Right lobe of liver (tissue), 4 donors: ENCODE results near the gene OSBPL8.

ENCODE experiments used
- CTCF ChIP-seq, 4 donors: fragments of 200-600 bp in 3 of 4; fragments of 450-650 bp in 1 of 4; IDR thresholded peaks; one replicate each; pipeline versions ENCODE4 v1.5.1 to v1.8.0; 2016 to 2022; ENCODE audit warnings: antibody characterized with exemption in 4 of 4, mild to moderate bottlenecking in 2 of 4
- POLR2A ChIP-seq: fragments of 450-650 bp; IDR thresholded peaks from one replicate; pipeline ENCODE4 v1.6.1; 2017; ENCODE audit warnings: antibody characterized with exemption, mild to moderate bottlenecking
- donor health status: DM: no; HTN: no; CAD: no.
- donor health status: DM: no; HTN: no; CAD: no.
- donor health status: DM: no; HTN: yes; CAD: no.

GRCh38 chr12:76491292-76491691, 68.3 kb downstream of the OSBPL8 start:
- no peak for TF ChIP-seq CTCF (IDR thresholded peaks at IDR 0.05)
- TF ChIP-seq POLR2A, result no peak
